HG03571 (cell line): Measurements from ENCODE around the gene MAP3K14.
"Not testable (repeated sequence)": the region's sequence is repeated elsewhere in the genome, so short reads cannot be mapped to it uniquely, and the experiment has no call there.

Experiments
- ATAC-seq: cut with Tn5 transposase; IDR thresholded peaks from one replicate; pipeline ENCODE4 v1.9.1; 2021; ENCODE audit not compliant: unreplicated experiment

The MAP3K14 gene

GRCh38 chr17:45261577-45262515 lies 55.0 kb downstream of the MAP3K14 start, which contains the start of gene SPATA32:
TSS of gene SPATA32 (minus strand) at chr17:45262094. CDS start at chr17:45262016, 78 bp downstream.
- ATAC-seq: no peak

- ATAC-seq: no peak
Measured at GRCh38 chr17:45260204-45260783, 56.5 kb downstream of the MAP3K14 start.

- no peak for ATAC-seq
Measured at GRCh38 chr17:45258981-45259380, 57.8 kb downstream of the MAP3K14 start.

- ATAC-seq: no peak
Measured at GRCh38 chr17:45257115-45257514, 59.7 kb downstream of the MAP3K14 start.

GRCh38 chr17:45256114-45256966 lies 60.5 kb downstream of the MAP3K14 start:
- ATAC-seq: no peak

GRCh38 chr17:45255358-45255757 lies 61.5 kb downstream of the MAP3K14 start:
- ATAC-seq: no peak

- no peak for ATAC-seq
Measured at GRCh38 chr17:45253879-45254278, 62.9 kb downstream of the MAP3K14 start.

GRCh38 chr17:45253237-45253636 lies 63.6 kb downstream of the MAP3K14 start:
- ATAC-seq: not testable (repeated sequence)

GRCh38 chr17:45251931-45252330 lies 64.9 kb downstream of the MAP3K14 start:
- no peak for ATAC-seq

GRCh38 chr17:45248132-45248957 lies 68.5 kb downstream of the MAP3K14 start:
- ATAC-seq: peak; percentile 45

- ATAC-seq: peak; percentile 68
Measured at GRCh38 chr17:45247429-45248131, 69.2 kb downstream of the MAP3K14 start.

GRCh38 chr17:45246861-45247428 lies 69.9 kb downstream of the MAP3K14 start:
- no peak for ATAC-seq

- ATAC-seq: no peak
Measured at GRCh38 chr17:45246338-45246737, 70.5 kb downstream of the MAP3K14 start.

GRCh38 chr17:45244725-45245656 lies 71.8 kb downstream of the MAP3K14 start:
- ATAC-seq: no peak

- ATAC-seq: no peak
Measured at GRCh38 chr17:45243750-45244149, 73.1 kb downstream of the MAP3K14 start.

GRCh38 chr17:45242029-45242414 lies 74.8 kb downstream of the MAP3K14 start:
- ATAC-seq: no peak

- no peak for ATAC-seq
Measured at GRCh38 chr17:45241328-45242028, 75.3 kb downstream of the MAP3K14 start.

GRCh38 chr17:45240905-45241327 lies 75.9 kb downstream of the MAP3K14 start:
- ATAC-seq: no peak
